HG03039 (cell line): ENCODE data around the gene NLRC5.

Experiments used
- ATAC-seq: cut with Tn5 transposase; IDR thresholded peaks from one replicate; pipeline ENCODE4 v1.9.1; 2021; ENCODE audit warnings: mild to moderate bottlenecking, moderate library complexity; ENCODE audit not compliant: unreplicated experiment

The NLRC5 gene

DNA sequence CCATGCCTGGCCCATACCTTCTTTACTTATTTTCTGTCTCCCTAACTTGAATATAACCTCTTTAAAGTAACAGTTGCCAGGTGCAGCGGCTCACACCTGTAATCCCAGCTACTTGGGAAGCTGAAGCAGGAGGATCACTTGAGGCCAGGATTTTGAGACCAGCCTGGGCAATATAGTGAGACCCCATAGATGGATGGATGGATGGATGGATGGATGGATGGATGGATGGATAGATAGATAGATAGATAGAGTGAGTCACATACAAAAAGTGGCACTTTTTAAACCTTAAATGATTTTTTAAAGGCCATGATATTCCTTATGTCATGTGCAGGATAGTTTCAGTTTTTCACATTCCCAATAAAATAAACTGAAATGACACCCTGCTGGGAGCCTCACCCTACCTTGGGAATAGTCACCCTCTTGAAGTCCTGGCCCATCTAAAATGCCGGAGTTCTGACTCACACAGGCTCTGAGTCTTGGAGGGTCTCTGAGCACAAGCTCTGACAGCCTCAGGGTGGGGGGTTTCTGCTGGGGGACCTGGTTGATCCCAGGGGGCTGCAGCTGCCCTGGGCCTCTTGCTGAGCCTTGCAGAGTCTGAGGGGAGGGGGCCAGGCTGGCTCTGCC, 129.2 kb downstream of the NLRC5 start:
- no peak for ATAC-seq

DNA sequence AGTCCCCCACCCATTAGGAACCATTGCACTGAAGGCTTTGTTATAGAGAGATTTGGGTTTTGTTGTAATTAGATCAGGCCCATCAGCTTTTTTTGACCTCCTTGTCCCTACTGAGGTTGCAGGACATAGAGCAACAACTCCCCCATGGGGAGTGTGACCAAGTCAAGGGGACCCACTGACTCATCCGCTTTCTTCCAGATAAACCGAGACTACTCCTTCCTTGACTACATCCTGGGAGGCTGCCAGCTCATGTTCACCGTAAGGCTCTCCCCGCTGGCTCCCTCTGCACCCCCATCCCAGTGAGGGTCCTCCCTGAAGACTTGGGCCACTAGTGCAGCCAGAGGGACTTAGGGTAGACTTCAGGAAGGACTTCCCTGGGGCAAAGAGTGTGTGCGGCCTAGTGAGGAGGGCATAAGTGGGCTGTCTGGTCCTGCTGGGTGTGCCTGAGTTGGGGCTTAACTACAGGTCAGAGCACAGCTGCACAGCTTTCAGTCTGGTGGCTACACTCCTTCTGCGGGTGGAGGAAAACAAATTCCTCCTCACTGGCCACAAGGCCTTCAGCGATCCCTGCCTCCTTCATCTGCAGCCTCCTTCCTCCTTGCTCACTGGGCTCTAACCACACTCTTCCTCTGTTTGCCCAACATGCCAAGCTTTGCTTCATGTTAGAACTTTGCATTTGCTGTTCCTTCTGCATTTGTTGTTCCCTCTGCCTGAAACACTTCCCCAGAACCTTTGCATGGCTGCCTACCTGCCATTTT, 134.0 kb downstream of the NLRC5 start:
- ATAC-seq: no peak

GRCh38 chr16:57123974-57124674, 134.8 kb downstream of the NLRC5 start:
- ATAC-seq: no peak

GRCh38 chr16:57125376-57125775, 136.0 kb downstream of the NLRC5 start:
- ATAC-seq: no peak

- ATAC-seq: no peak
Observed at GRCh38 chr16:57125969-57126368, 136.6 kb downstream of the NLRC5 start.

GRCh38 chr16:57126411-57126810, 137.1 kb downstream of the NLRC5 start:
- ATAC-seq: no peak

DNA sequence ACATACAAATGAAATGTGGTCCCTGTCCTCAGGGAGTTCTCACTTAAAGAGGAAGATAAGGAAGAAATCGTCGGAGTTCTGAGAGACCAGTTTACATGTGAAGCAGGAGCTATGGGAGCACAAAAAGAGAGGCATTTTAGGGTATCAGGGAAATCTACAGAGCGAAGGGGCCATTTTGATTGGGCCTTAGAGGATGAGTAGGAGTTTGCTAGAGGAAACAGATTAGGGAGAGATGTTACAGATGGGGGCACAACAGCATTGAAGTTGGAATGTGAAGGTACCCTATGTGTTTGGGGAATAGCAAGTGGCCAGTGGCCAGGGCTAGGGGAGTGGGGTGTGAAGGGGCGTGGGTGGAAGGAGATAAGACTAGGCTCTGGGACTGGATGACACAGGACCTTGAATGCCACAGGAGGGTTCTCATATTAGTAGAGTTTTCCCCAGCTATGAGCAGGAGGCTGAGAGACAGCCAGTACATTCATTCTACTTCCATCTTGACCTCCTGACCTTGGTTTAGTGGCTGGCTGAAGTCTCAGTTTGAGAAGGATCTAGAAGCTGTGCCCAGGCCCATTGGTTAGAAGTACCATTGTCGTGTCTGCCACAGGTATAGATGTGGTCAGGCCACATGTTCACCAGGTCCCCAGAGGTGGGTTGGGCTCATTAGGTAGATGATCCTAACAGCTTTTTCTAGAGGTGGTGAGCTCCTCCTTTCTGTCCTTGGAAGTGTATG, 137.8 kb downstream of the NLRC5 start:
- ATAC-seq: no peak

DNA sequence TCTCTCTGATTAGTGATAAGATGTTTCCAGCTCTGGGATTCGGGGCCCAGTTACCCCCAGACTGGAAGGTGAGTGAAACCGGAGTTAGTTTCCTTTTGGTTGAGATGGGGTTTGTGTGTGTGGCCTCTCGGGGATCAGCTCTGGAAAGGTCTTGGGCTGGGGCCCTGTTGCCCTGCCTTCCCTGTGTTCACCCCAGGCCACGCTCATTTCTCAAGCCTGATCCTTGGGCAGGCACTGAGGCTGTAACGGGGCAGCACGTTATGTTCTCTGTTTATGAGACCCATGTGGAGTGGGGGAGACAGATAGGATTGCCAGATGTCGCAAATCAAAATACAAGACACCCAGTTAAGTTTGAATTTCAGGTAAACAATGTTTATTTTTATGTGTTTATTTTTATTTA, 138.5 kb downstream of the NLRC5 start:
- ATAC-seq: no peak

DNA sequence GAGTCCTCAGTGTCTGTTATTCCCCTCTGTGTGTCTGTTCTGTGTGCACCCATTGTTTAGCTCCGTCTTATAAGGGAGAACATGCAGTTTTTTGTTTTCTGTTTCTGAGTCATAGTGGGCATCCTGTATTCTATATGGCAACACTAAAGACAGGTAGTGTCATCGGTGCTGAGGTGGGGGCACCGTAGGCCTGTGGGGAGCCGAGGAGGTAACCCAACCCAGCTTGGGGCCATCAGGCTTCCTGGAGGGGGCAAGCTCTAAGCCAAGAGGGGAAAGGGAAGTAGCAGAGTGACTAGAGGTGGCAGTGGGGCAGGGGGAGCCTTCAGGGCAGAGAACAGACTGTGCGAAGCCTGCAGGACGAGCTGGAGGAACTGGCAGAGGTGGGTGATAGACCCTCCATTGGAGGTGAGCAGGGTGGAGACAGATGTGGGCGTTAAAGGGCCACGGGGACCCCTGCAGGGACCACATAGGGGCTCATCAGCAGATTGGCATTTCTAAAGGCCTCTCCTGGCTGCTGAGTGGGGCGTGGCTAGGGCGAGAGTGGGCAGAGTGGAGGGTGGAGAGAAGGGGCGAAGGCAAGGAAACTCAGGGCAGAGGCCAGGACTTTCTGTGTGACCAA, 139.5 kb downstream of the NLRC5 start:
- ATAC-seq: no peak

GRCh38 chr16:57130950-57131321, 141.6 kb downstream of the NLRC5 start:
- ATAC-seq: no peak

DNA sequence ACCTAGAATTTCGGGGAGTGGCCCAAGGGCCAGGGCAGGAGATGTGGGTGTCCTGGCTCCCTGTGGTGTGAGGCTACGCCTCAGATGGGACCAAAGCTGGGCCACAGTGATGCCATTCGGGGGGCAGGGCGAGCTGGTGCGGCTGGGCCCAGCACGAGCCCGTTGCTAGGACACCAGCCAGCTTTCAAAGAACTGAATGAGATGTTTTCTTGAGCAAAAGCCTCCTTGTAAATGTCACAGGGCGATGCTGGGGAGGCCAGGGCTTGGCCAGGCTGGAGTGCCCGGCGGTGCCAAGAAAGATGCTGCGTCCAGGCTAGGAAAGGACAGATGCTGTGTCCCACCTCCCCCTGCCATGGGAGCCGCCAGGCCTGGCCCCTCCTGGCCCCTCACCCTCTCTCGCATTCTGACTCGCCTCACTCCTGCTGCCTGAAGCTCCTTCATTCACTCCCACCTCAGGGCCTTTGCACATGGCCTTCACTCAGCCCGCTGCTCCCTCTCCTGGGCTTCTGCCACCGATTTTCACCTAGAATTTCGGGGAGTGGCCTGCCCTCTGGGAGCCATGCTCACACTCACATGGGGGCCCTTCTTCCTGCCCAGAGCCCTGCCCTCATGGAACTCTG, 142.1 kb downstream of the NLRC5 start:
- ATAC-seq: no peak

- no peak for ATAC-seq
Observed at GRCh38 chr16:57132470-57132869, 143.1 kb downstream of the NLRC5 start.

- no peak for ATAC-seq
Observed at GRCh38 chr16:57133031-57133430, 143.7 kb downstream of the NLRC5 start.
